ENCODE measurements around the gene ACOX1. TPM values are rescaled to one million over a fixed set of nuclear protein-coding genes. Genes with fewer than 3 reads are reported as not detected.

Gene ACOX1
- total RNA-seq, 4 donors from 2014 or later: 46.9 to 73.3 (median 62.3) TPM

DNA sequence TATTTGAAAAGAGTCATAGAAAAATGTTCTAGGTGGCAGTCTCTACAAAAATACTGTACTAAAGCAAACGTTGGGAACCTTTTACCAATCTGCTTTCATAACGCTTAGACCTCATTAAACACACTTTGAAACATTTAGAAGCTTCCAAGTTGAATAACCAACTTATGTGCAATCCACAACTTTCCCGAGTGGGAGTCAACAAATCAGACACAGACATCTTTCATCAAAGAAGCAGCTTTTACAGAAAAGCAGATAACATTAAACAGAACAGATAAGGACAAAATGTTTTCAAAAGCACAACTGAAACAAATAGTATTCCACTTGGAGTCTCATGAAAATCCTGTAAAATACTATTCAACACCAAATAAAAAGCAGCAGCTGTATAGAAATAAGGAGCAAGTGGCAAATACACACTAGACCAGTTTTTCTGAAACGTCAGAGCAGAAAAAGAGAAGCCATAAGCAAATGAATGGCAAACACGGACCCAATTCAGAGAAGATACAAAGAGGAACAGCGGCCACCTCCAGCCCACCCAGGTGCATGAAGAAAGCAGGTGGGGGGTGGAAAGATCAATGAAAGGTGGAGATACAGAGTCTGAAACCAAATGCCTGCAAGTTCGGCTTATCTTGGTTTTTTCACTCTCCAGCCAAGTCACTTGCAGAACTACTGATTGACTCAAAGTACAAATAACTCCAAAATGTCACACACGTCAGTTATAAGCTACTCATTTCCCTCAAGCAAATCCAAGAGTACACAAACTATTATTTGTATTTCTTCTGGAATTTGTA, 19.7 kb downstream of the ACOX1 start:
- intact Hi-C loops (cut with DNase I): no loop called here
- no peak overlapping the region for H3K27ac ChIP-seq
- H3K9me3 ChIP-seq: no peaks in the 10 kb centered on the region
- H3K36me3 ChIP-seq: peaks cover 17 to 77% (median 18%) of the 10 kb centered on the region in 3 donors
- 69 to 75% methylated on average over 8 of the region's 8 CpGs for WGBS, 2 donors
- H3K27me3 ChIP-seq: no peaks in the 10 kb centered on the region
- no peak overlapping the region for H3K4me3 ChIP-seq
- DNase-seq: no peak
- TF ChIP-seq CTCF (IDR thresholded peaks at IDR 0.05) (no peak), POLR2A (IDR thresholded peaks at IDR 0.05) (no peak)
- H3K4me1 ChIP-seq: peaks cover 0 to 3% (median 0%) of the 10 kb centered on the region in 3 donors

- H3K27me3 ChIP-seq: no peaks in the 10 kb centered on the region
- H3K9me3 ChIP-seq: no peaks in the 10 kb centered on the region
- no peak overlapping the region for H3K4me3 ChIP-seq
- H3K27ac ChIP-seq: no peak overlapping the region
- no peaks in the 10 kb centered on the region for H3K4me1 ChIP-seq
- 73 to 92% methylated on average over 7 to 8 of the region's 8 CpGs for WGBS, 2 donors
- TF ChIP-seq CTCF (IDR thresholded peaks at IDR 0.05) (no peak), POLR2A (IDR thresholded peaks at IDR 0.05) (no peak)
- DNase-seq: no peak
- peaks cover 47 to 100% (median 65%) of the 10 kb centered on the region in 3 donors for H3K36me3 ChIP-seq
- intact Hi-C loops (cut with DNase I): no loop called here
Measured at GRCh38 chr17:75950855-75951554, 28.0 kb downstream of the ACOX1 start.

GRCh38 chr17:75950421-75950820, 28.5 kb downstream of the ACOX1 start:
- no peak overlapping the region for H3K4me3 ChIP-seq
- H3K27ac ChIP-seq: no peak overlapping the region
- no peaks in the 10 kb centered on the region for H3K9me3 ChIP-seq
- H3K4me1 ChIP-seq: no peaks in the 10 kb centered on the region
- TF ChIP-seq CTCF (IDR thresholded peaks at IDR 0.05): no peak
- no peak for TF ChIP-seq POLR2A (IDR thresholded peaks at IDR 0.05)
- WGBS, 2 donors: 86 to 91% methylated on average over 6 of the region's 6 CpGs
- peaks cover 42 to 100% (median 66%) of the 10 kb centered on the region in 3 donors for H3K36me3 ChIP-seq
- intact Hi-C loops (cut with DNase I): no loop called here
- DNase-seq: no peak
- no peaks in the 10 kb centered on the region for H3K27me3 ChIP-seq

- Histone ChIP-seq H3K9me3 (no peaks in the 10 kb centered on the region), H3K4me1 (peaks cover 5 to 11% (median 9%) of the 10 kb centered on the region in 3 donors), H3K27me3 (no peaks in the 10 kb centered on the region), H3K27ac (no peak overlapping the region), H3K36me3 (peaks cover 25 to 70% (median 29%) of the 10 kb centered on the region in 3 donors), H3K4me3 (no peak overlapping the region)
- intact Hi-C loops (cut with DNase I): loop anchor here (10.0 kb wide), 1 partner anchor 460 kb away; no protein-coding TSS in a partner anchor
- no peak for DNase-seq
- TF ChIP-seq POLR2A (IDR thresholded peaks at IDR 0.05): no peak
- no peak for TF ChIP-seq CTCF (IDR thresholded peaks at IDR 0.05)
- WGBS, 2 donors: 78 to 79% methylated on average over 2 of the region's 2 CpGs
Measured at GRCh38 chr17:75945211-75945610, 33.8 kb downstream of the ACOX1 start.

DNA sequence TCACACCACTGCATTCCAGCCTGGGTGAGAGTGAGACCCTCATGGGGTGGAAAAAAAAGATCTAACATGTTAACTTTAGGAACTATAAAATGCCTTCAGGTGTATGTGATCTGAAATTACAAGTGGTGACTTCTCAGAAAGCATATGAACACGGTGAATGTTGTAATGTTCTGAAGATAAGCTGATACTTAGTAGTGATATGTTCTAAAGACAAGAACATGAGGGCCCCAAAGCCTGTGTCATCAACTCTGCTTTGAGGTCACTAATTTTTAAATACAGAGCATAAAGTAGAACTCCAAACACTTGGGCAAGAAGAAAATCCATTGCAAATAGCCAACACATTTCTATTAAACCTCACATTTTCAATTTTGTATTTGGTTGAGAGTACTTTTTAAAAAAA, 35.5 kb downstream of the ACOX1 start:
- H3K27me3 ChIP-seq: no peaks in the 10 kb centered on the region
- no peak for DNase-seq
- intact Hi-C loops (cut with DNase I): loop anchor here (10.0 kb wide), 1 partner anchor 461 kb away; no protein-coding TSS in a partner anchor
- H3K4me1 ChIP-seq: peaks cover 5 to 16% (median 11%) of the 10 kb centered on the region in 3 donors
- WGBS, 2 donors: 89 to 91% methylated on average over 1 of the region's 1 CpG
- no peaks in the 10 kb centered on the region for H3K9me3 ChIP-seq
- no peak overlapping the region for H3K4me3 ChIP-seq
- H3K36me3 ChIP-seq: peaks cover 8 to 53% (median 21%) of the 10 kb centered on the region in 3 donors
- no peak overlapping the region for H3K27ac ChIP-seq
- TF ChIP-seq CTCF (IDR thresholded peaks at IDR 0.05): no peak
- no peak for TF ChIP-seq POLR2A (IDR thresholded peaks at IDR 0.05)
